GM23338 (cell line): ENCODE measurements around the gene MET.

ENCODE experiments used
- CREB1 ChIP-seq: fragments of 250-450 bp; sonication (Bioruptor Pico); IDR thresholded peaks from 2 replicates; pipeline ENCODE4 v1.5.0; 2020; ENCODE audit warnings: low read depth, mild to moderate bottlenecking, moderate library complexity
- CTCF ChIP-seq, 2 experiments: fragments of 200-600 bp in 1 of 2; sonication (generic) in 1 of 2; conservative IDR thresholded peaks; 2 replicates each; pipeline versions ENCODE4 v1.5.1 to v1.6.1; 2016 to 2017; ENCODE audit warnings: antibody characterized with exemption in 2 of 2, low read depth in 2 of 2, mild to moderate bottlenecking in 2 of 2, moderate library complexity in 1 of 2
- ETS1 ChIP-seq: IDR thresholded peaks from 2 replicates; pipeline ENCODE4 v1.6.1; 2016; ENCODE audit warnings: antibody characterized with exemption
- EZH2 ChIP-seq: fragments of 200-600 bp; sonication (generic); IDR thresholded peaks from one replicate; pipeline ENCODE4 v1.8.0; 2017; ENCODE audit warnings: antibody characterized with exemption, mild to moderate bottlenecking, low read depth; ENCODE audit not compliant: unreplicated experiment
- EZH2phosphoT487 ChIP-seq: fragments of 200-600 bp; sonication (generic); IDR thresholded peaks from one replicate; pipeline ENCODE4 v1.8.1; 2018; ENCODE audit warnings: antibody characterized with exemption; ENCODE audit not compliant: unreplicated experiment
- JUNB ChIP-seq: IDR thresholded peaks from one replicate; pipeline ENCODE4 v1.6.1; 2016; ENCODE audit warnings: antibody characterized with exemption; ENCODE audit not compliant: unreplicated experiment
- NANOG ChIP-seq: IDR thresholded peaks from 2 replicates; pipeline ENCODE4 v1.6.1; 2016; ENCODE audit warnings: antibody characterized with exemption, borderline replicate concordance
- POLR2AphosphoS5 ChIP-seq: IDR thresholded peaks from 2 replicates; pipeline ENCODE4 v1.6.1; 2016; ENCODE audit warnings: antibody characterized with exemption, low read depth
- REST ChIP-seq: IDR thresholded peaks from one replicate; pipeline ENCODE4 v1.6.1; 2018; ENCODE audit warnings: antibody characterized with exemption; ENCODE audit not compliant: unreplicated experiment
- STAT1 ChIP-seq: IDR thresholded peaks from one replicate; pipeline ENCODE4 v1.6.1; 2016; ENCODE audit warnings: antibody characterized with exemption; ENCODE audit not compliant: unreplicated experiment
- ZNF114 ChIP-seq: fragments of 250-450 bp; sonication (Bioruptor Pico); IDR thresholded peaks from 2 replicates; pipeline ENCODE4 v1.5.0; 2020; ENCODE audit warnings: mild to moderate bottlenecking, moderate library complexity

GRCh38 chr7:116780521-116780920 lies 108.5 kb downstream of the MET start:
- TF ChIP-seq CTCF (conservative IDR thresholded peaks at IDR 0.05; ENCODE audit: low read depth in 2 of 2): no peak
- TF ChIP-seq NANOG: no peak
- no peak for TF ChIP-seq REST
- TF ChIP-seq JUNB: no peak
- TF ChIP-seq POLR2AphosphoS5: no peak
- no peak for TF ChIP-seq EZH2
- no peak for TF ChIP-seq ETS1
- TF ChIP-seq EZH2phosphoT487: no peak
- TF ChIP-seq STAT1: no peak
- TF ChIP-seq CREB1 (CRISPR knock-in tag): no peak
- no peak for TF ChIP-seq ZNF114 (CRISPR knock-in tag)
